Measurements from ENCODE around the gene SIAH1. TPM values are rescaled to one million over a fixed set of nuclear protein-coding genes. Genes with fewer than 3 reads are reported as not detected.

SIAH1 gene
- total RNA-seq, 1 experiment from 2014 or later, result 36.7 TPM

- Histone ChIP-seq H3K4me3 (no peak overlapping the region), H3K27ac (no peak overlapping the region), H3K9me3 (replicated peaks) (no peaks in the 10 kb centered on the region), H3K36me3 (peaks cover 78% of the 10 kb centered on the region), H3K27me3 (replicated peaks) (no peaks in the 10 kb centered on the region), H3K4me1 (replicated peaks) (no peaks in the 10 kb centered on the region)
- DNase-seq (ENCODE audit: low read depth in 1 of 2, low spot score in 2 of 2), result no peak
Observed at GRCh38 chr16:48352648-48353390, 32.4 kb downstream of the SIAH1 start.

- Histone ChIP-seq H3K36me3 (peaks cover 71% of the 10 kb centered on the region), H3K9me3 (replicated peaks) (no peaks in the 10 kb centered on the region), H3K27me3 (replicated peaks) (no peaks in the 10 kb centered on the region), H3K27ac (no peak overlapping the region), H3K4me1 (replicated peaks) (no peaks in the 10 kb centered on the region), H3K4me3 (no peak overlapping the region)
- no peak for DNase-seq (ENCODE audit: low read depth in 1 of 2, low spot score in 2 of 2)
Observed at GRCh38 chr16:48350736-48351135, 34.5 kb downstream of the SIAH1 start.

GRCh38 chr16:48347980-48348379 lies 37.2 kb downstream of the SIAH1 start:
- H3K4me3 ChIP-seq, result no peak overlapping the region
- H3K4me1 ChIP-seq (replicated peaks), result no peaks in the 10 kb centered on the region
- no peaks in the 10 kb centered on the region for H3K9me3 ChIP-seq (replicated peaks)
- peaks cover 61% of the 10 kb centered on the region for H3K36me3 ChIP-seq
- no peak for DNase-seq (ENCODE audit: low read depth in 1 of 2, low spot score in 2 of 2)
- H3K27ac ChIP-seq, result no peak overlapping the region
- no peaks in the 10 kb centered on the region for H3K27me3 ChIP-seq (replicated peaks)

GRCh38 chr16:48347191-48347865 lies 37.9 kb downstream of the SIAH1 start:
- Histone ChIP-seq H3K4me1 (replicated peaks) (no peaks in the 10 kb centered on the region), H3K9me3 (replicated peaks) (no peaks in the 10 kb centered on the region), H3K27me3 (replicated peaks) (no peaks in the 10 kb centered on the region), H3K36me3 (peaks cover 59% of the 10 kb centered on the region), H3K27ac (no peak overlapping the region), H3K4me3 (no peak overlapping the region)
- no peak for DNase-seq (ENCODE audit: low read depth in 1 of 2, low spot score in 2 of 2)

- Histone ChIP-seq H3K9me3 (replicated peaks) (no peaks in the 10 kb centered on the region), H3K27ac (no peak overlapping the region), H3K36me3 (peaks cover 47% of the 10 kb centered on the region), H3K4me3 (no peak overlapping the region), H3K27me3 (replicated peaks) (no peaks in the 10 kb centered on the region), H3K4me1 (replicated peaks) (no peaks in the 10 kb centered on the region)
- DNase-seq (ENCODE audit: low read depth in 1 of 2, low spot score in 2 of 2), result no peak
Observed at GRCh38 chr16:48342591-48342990, 42.6 kb downstream of the SIAH1 start.

GRCh38 chr16:48340054-48340453 lies 45.2 kb downstream of the SIAH1 start:
- H3K4me3 ChIP-seq, result no peak overlapping the region
- no peaks in the 10 kb centered on the region for H3K27me3 ChIP-seq (replicated peaks)
- H3K36me3 ChIP-seq, result peaks cover 52% of the 10 kb centered on the region
- peaks cover 23% of the 10 kb centered on the region for H3K4me1 ChIP-seq (replicated peaks)
- DNase-seq (ENCODE audit: low read depth in 1 of 2, low spot score in 2 of 2), result no peak
- H3K9me3 ChIP-seq (replicated peaks), result 0 out of 2 replicates have a peak, but pooled peaks cover 1% of the 10 kb centered on the region
- H3K27ac ChIP-seq, result no peak overlapping the region

- H3K9me3 ChIP-seq (replicated peaks), result 0 out of 2 replicates have a peak, but pooled peaks cover 2% of the 10 kb centered on the region
- H3K4me1 ChIP-seq (replicated peaks), result peaks cover 28% of the 10 kb centered on the region
- H3K27ac ChIP-seq, result peak overlapping the region; percentile 95
- no peaks in the 10 kb centered on the region for H3K27me3 ChIP-seq (replicated peaks)
- H3K36me3 ChIP-seq, result peaks cover 43% of the 10 kb centered on the region
- DNase-seq (ENCODE audit: low read depth in 1 of 2, low spot score in 2 of 2), result peak in 1 of 2 experiments; percentile 90
- no peak overlapping the region for H3K4me3 ChIP-seq
Observed at GRCh38 chr16:48335961-48336360, 49.3 kb downstream of the SIAH1 start.

GRCh38 chr16:48334325-48334724 lies 50.9 kb downstream of the SIAH1 start:
- no peak for DNase-seq (ENCODE audit: low read depth in 1 of 2, low spot score in 2 of 2)
- peaks cover 42% of the 10 kb centered on the region for H3K36me3 ChIP-seq
- H3K27ac ChIP-seq, result no peak overlapping the region
- peaks cover 31% of the 10 kb centered on the region for H3K4me1 ChIP-seq (replicated peaks)
- no peak overlapping the region for H3K4me3 ChIP-seq
- 0 out of 2 replicates have a peak, but pooled peaks cover 2% of the 10 kb centered on the region for H3K9me3 ChIP-seq (replicated peaks)
- H3K27me3 ChIP-seq (replicated peaks), result no peaks in the 10 kb centered on the region

GRCh38 chr16:48332978-48333377 lies 52.2 kb downstream of the SIAH1 start:
- Histone ChIP-seq H3K4me1 (replicated peaks) (peaks cover 31% of the 10 kb centered on the region), H3K36me3 (peaks cover 37% of the 10 kb centered on the region), H3K27me3 (replicated peaks) (no peaks in the 10 kb centered on the region), H3K27ac (no peak overlapping the region), H3K4me3 (no peak overlapping the region), H3K9me3 (replicated peaks) (0 out of 2 replicates have a peak, but pooled peaks cover 2% of the 10 kb centered on the region)
- DNase-seq (ENCODE audit: low read depth in 1 of 2, low spot score in 2 of 2), result no peak

GRCh38 chr16:48330841-48331192 lies 54.4 kb downstream of the SIAH1 start:
- no peak for DNase-seq (ENCODE audit: low read depth in 1 of 2, low spot score in 2 of 2)
- Histone ChIP-seq H3K9me3 (replicated peaks) (0 out of 2 replicates have a peak, but pooled peaks cover 2% of the 10 kb centered on the region), H3K4me3 (no peak overlapping the region), H3K27me3 (replicated peaks) (no peaks in the 10 kb centered on the region), H3K36me3 (peaks cover 23% of the 10 kb centered on the region), H3K4me1 (replicated peaks) (peaks cover 15% of the 10 kb centered on the region), H3K27ac (no peak overlapping the region)

GRCh38 chr16:48330189-48330840 lies 54.9 kb downstream of the SIAH1 start:
- Histone ChIP-seq H3K27me3 (replicated peaks) (no peaks in the 10 kb centered on the region), H3K36me3 (peaks cover 22% of the 10 kb centered on the region), H3K4me3 (no peak overlapping the region), H3K4me1 (replicated peaks) (peaks cover 10% of the 10 kb centered on the region), H3K27ac (no peak overlapping the region), H3K9me3 (replicated peaks) (0 out of 2 replicates have a peak, but pooled peaks cover 2% of the 10 kb centered on the region)
- DNase-seq (ENCODE audit: low read depth in 1 of 2, low spot score in 2 of 2), result no peak

- Histone ChIP-seq H3K4me1 (replicated peaks) (peaks cover 5% of the 10 kb centered on the region), H3K4me3 (no peak overlapping the region), H3K27ac (no peak overlapping the region), H3K9me3 (replicated peaks) (no peaks in the 10 kb centered on the region), H3K27me3 (replicated peaks) (no peaks in the 10 kb centered on the region), H3K36me3 (peaks cover 15% of the 10 kb centered on the region)
- no peak for DNase-seq (ENCODE audit: low read depth in 1 of 2, low spot score in 2 of 2)
Observed at GRCh38 chr16:48329138-48329537, 56.1 kb downstream of the SIAH1 start.

- Histone ChIP-seq H3K27me3 (replicated peaks) (no peaks in the 10 kb centered on the region), H3K36me3 (peaks cover 12% of the 10 kb centered on the region), H3K4me1 (replicated peaks) (peaks cover 27% of the 10 kb centered on the region), H3K4me3 (no peak overlapping the region), H3K9me3 (replicated peaks) (no peaks in the 10 kb centered on the region), H3K27ac (no peak overlapping the region)
- DNase-seq (ENCODE audit: low read depth in 1 of 2, low spot score in 2 of 2), result no peak
Observed at GRCh38 chr16:48326915-48327314, 58.3 kb downstream of the SIAH1 start.
